ENCODE data around the gene GRM8. TPM values are rescaled to one million over a fixed set of nuclear protein-coding genes. Genes with fewer than 3 reads are reported as not detected.

The GRM8 gene
- total and polyA plus RNA-seq, 7 donors = 0.08 TPM; not detected in 6

GRCh38 chr7:126589068-126589684 is 663.6 kb downstream of the GRM8 start:
- DNase-seq (no peak), ATAC-seq (no peak)
- 61 to 70% (median 63%) methylated on average over 6 of the region's 6 CpGs for WGBS, 3 donors
- Histone ChIP-seq H3K4me3 (no peak overlapping the region), H3K4me1 (no peaks in the 10 kb centered on the region), H3K27me3 (ENCODE audit: insufficient read depth in 3 of 3, low read length in 2 of 3) (no peaks in the 10 kb centered on the region), H3K36me3 (ENCODE audit: insufficient read depth in 1 of 2, low read depth in 1 of 2) (no peaks in the 10 kb centered on the region), H3K27ac (no peak overlapping the region), H3K9me3 (no peaks in the 10 kb centered on the region)
- intact Hi-C loops (cut with DNase I) = no loop called here
- no peak for TF ChIP-seq CTCF (IDR thresholded peaks at IDR 0.05)

GRCh38 chr7:126578338-126578737 is 674.4 kb downstream of the GRM8 start:
- no peaks in the 10 kb centered on the region for H3K27me3 ChIP-seq (ENCODE audit: insufficient read depth in 3 of 3, low read length in 2 of 3)
- H3K4me1 ChIP-seq = no peaks in the 10 kb centered on the region
- intact Hi-C loops (cut with DNase I) = no loop called here
- no peak overlapping the region for H3K4me3 ChIP-seq
- no peak overlapping the region for H3K27ac ChIP-seq
- ATAC-seq = no peak
- H3K36me3 ChIP-seq (ENCODE audit: insufficient read depth in 1 of 2, low read depth in 1 of 2) = no peaks in the 10 kb centered on the region
- DNase-seq = no peak
- TF ChIP-seq CTCF (IDR thresholded peaks at IDR 0.05) = no peak
- WGBS, 3 donors = 17 to 30% (median 19%) methylated on average over 2 of the region's 2 CpGs
- no peaks in the 10 kb centered on the region for H3K9me3 ChIP-seq

DNA sequence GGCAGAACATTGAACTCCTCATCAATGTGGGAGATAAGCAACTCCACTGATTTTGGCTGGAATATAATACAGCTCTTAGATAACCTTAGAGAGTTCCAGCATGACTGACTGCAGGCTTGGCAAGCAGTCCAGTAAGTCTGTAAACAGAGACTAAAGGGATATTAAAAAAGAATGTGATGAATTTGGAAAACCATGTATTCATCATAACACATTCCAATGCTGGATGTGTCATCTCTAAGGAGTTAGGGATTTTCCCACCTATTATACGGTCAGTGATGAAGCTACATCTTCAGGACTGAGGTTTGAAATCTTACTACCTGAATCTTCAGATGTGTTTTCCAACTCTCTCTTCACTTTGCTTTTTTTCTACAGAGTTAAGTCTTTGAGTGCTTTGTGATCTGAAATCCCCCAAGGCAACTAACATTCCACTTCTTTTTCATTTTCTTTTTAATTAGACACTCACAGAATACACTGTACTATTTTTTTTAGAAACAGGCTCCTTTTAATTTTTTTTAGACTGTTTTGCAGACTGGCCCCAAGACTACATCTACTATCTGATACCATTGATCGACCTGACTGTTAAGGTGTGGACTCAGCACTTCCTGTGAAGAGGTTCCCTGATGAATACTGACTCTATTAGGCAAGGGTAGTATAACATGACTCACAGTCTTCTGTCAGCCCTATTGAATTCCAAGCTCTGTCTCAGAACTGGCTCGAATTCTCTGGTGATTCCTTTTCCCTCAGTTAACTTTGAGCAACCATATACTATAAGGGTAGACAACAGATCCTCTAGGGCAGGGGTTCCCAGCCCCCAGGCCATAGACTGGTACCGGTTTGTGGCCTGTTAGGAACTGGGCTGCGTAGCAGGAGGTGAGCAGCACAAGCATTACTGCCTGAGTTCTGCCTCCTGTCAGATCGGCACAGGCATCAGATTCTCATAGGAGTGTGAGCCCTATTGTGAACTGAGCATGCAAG is 678.2 kb downstream of the GRM8 start:
- Histone ChIP-seq H3K9me3 (no peaks in the 10 kb centered on the region), H3K4me3 (no peak overlapping the region), H3K36me3 (ENCODE audit: insufficient read depth in 1 of 2, low read depth in 1 of 2) (no peaks in the 10 kb centered on the region), H3K27me3 (ENCODE audit: insufficient read depth in 3 of 3, low read length in 2 of 3) (no peaks in the 10 kb centered on the region), H3K27ac (no peak overlapping the region), H3K4me1 (no peaks in the 10 kb centered on the region)
- ATAC-seq (no peak), DNase-seq (no peak)
- 55 to 63% (median 60%) methylated on average over 6 of the region's 6 CpGs for WGBS, 3 donors
- intact Hi-C loops (cut with DNase I) = no loop called here
- TF ChIP-seq CTCF (IDR thresholded peaks at IDR 0.05) = no peak

GRCh38 chr7:126570845-126571244 is 681.9 kb downstream of the GRM8 start:
- Histone ChIP-seq H3K4me1 (no peaks in the 10 kb centered on the region), H3K27ac (no peak overlapping the region), H3K4me3 (no peak overlapping the region), H3K36me3 (ENCODE audit: insufficient read depth in 1 of 2, low read depth in 1 of 2) (no peaks in the 10 kb centered on the region), H3K9me3 (no peaks in the 10 kb centered on the region), H3K27me3 (ENCODE audit: insufficient read depth in 3 of 3, low read length in 2 of 3) (no peaks in the 10 kb centered on the region)
- ATAC-seq (no peak), DNase-seq (no peak)
- 76 to 89% (median 85%) methylated on average over 1 of the region's 1 CpG for WGBS, 3 donors
- intact Hi-C loops (cut with DNase I) = no loop called here
- no peak for TF ChIP-seq CTCF (IDR thresholded peaks at IDR 0.05)
